Bladder microvascular endothelial cell (primary cell): ENCODE data around the gene MARVELD2. TPM values are rescaled to one million over a fixed set of nuclear protein-coding genes. Genes with fewer than 3 reads are reported as not detected.

ENCODE experiments used
- total RNA-seq: library from RNA; depleted of rRNA; stranded (reverse); fragments of >200 nt; gene quantifications from 2 replicates; pipeline ENCODE4 v1.2.3, GENCODE V29; 2014

Gene MARVELD2, protein sequence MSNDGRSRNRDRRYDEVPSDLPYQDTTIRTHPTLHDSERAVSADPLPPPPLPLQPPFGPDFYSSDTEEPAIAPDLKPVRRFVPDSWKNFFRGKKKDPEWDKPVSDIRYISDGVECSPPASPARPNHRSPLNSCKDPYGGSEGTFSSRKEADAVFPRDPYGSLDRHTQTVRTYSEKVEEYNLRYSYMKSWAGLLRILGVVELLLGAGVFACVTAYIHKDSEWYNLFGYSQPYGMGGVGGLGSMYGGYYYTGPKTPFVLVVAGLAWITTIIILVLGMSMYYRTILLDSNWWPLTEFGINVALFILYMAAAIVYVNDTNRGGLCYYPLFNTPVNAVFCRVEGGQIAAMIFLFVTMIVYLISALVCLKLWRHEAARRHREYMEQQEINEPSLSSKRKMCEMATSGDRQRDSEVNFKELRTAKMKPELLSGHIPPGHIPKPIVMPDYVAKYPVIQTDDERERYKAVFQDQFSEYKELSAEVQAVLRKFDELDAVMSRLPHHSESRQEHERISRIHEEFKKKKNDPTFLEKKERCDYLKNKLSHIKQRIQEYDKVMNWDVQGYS
- total RNA-seq: 0.81 and 4.4 TPM in 2 replicates

DNA sequence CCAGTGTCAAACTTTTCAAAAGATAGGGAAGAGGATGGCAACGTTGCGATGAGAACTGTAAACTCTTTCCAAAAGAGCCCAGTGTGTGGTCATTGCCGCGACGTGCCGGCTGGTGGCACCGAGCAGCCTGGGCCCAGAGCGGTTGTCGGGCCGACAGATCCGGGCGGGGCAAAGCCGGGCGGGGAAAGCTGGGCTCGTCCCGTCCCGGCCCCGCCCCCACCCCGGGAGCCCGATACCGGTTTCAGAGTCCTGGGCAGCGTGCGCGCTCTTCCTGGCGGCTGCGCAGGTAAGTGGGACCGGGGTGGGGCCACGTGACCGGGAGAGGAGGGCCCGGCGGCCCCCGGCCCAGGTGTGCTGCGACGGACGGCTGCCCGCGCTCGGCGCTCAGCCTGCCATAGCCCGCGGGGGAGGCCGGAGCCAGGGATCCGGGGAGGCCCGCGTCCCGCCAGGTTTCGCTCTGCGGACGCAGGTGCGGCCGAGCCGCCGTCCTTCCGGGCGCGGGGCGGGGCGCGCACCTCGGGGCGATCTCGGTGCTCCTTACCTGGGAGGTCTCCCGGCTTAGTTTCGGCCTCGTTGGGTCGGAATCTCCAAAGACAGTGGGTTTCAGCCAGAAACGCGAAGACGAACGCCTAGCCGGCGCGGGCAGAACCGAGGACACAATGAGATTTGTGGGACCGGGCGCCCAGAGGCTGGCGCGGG is at the start of gene MARVELD2:
MARVELD2 (plus strand) TSS at position 232 of the 699 bp plus-strand sequence. CDS start 4,270 bp downstream, outside the sequence.

DNA sequence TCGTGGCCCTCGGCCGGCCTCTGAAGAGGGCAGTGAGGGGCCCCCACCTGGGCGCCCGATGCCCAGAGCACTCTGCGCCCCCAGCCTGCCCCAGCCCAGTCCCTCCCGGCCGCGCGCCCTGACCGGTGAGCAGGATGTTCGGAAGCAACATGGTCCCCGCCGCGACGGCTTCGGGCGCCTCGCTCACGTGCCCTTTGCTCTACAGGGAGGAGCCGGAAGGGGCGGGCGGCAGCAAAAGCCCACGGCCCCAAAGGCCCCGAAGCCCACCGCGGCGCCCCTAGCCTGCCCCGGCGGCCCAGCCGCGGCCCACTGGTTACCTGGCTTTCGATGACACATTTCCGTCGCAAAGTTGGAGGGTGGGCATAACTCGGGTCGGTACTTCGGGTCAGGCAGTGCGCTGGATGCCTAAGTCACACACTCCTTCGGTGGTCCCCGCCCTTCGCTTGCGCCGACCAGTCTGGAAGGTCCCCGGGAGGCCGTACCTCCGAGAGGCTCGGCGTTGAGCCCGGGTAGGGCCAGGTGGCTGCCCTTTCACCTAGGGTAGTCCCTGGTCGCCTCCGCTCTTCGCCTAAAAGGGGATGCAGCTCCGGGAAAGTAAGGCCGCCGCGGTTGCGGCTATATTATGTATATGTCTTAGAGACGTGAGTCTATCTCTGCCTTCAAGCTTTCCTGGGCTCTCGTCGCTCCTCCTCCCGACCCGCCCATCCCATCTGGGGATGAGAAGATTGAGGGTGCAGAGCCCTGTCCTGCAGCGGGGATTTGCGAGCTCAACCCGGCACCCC is 45.4 kb upstream of the MARVELD2 start, which contains the start of the genes AK6, RAD17 and TAF9:
AK6 (minus strand) TSS at position 181 of the 782 bp plus-strand sequence; CDS start at position 151, 30 bp downstream.
RAD17 (plus strand) TSS at position 479 of the 782 bp plus-strand sequence. CDS start 2,391 bp downstream, outside the sequence.
TAF9 (minus strand) TSS at position 181 of the 782 bp plus-strand sequence. CDS start 3,783 bp downstream, outside the sequence.

DNA sequence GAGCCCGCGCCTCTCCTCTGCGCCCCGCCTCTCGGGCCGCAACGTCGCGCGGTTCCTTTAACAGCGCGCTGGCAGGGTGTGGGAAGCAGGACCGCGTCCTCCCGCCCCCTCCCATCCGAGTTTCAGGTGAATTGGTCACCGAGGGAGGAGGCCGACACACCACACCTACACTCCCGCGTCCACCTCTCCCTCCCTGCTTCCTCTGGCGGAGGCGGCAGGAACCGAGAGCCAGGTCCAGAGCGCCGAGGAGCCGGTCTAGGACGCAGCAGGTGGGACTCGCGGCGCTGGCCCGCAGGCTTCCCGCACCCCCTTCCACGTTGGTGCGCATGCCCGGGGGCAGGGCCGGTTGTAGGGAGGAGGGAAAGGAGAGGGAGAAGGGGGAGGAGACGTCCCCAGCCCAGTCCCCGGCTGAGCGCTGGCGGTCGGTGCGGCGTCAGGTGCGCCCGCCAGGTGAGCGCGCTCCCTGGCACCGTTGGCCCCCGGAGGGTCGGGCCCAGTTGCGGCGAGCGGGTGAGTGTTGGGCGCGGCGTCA is 77.5 kb downstream of the MARVELD2 start, which contains the start of gene OCLN:
OCLN (plus strand) TSS at position 400 of the 532 bp plus-strand sequence. CDS start 11,455 bp downstream, outside the sequence.

Other genes starting within 250 kb of the MARVELD2 start
- gene CCNB1, start 248.0 kb upstream of the MARVELD2 start, total RNA-seq: 64.4 and 126 TPM in 2 replicates
- 3.1 and 9.6 TPM in 2 replicates for gene CENPH, start 225.5 kb upstream of the MARVELD2 start, total RNA-seq
- gene CDK7, start 180.2 kb upstream of the MARVELD2 start, total RNA-seq: 29.5 and 47.3 TPM in 2 replicates
- 2.9 and 5.5 TPM in 2 replicates for gene CCDC125, start 82.3 kb upstream of the MARVELD2 start, total RNA-seq
- gene AK6, start 45.6 kb upstream of the MARVELD2 start, total RNA-seq: 22.7 and 65.5 TPM in 2 replicates
- 67.8 and 96.9 TPM in 2 replicates for gene TAF9, start 45.6 kb upstream of the MARVELD2 start, total RNA-seq
- 9.7 and 16.3 TPM in 2 replicates for gene RAD17, start 45.3 kb upstream of the MARVELD2 start, total RNA-seq
- gene OCLN, start 77.7 kb downstream of the MARVELD2 start, total RNA-seq: 1.3 and 6.5 TPM in 2 replicates
- gene GTF2H2C, start 145.1 kb downstream of the MARVELD2 start, total RNA-seq: 18.3 and 30.9 TPM in 2 replicates